Thyroid gland (tissue), 4 donors: Measurements from ENCODE around the gene IRF2. TPM values are rescaled to one million over a fixed set of nuclear protein-coding genes. Genes with fewer than 3 reads are reported as not detected.

Source experiments
- DNase-seq, 2 donors: peaks; one replicate each; pipeline ENCODE4 v3.0.0-alpha.2; 2019
- H3K27ac ChIP-seq, 3 donors: fragments of 200-600 bp; sonication (generic); 1 replicate in 2 of 3; 2 replicates in 1 of 3; pipeline ENCODE4 v1.5.1; 2016 to 2019; ENCODE audit warnings: mild to moderate bottlenecking in 1 of 3, moderate library complexity in 1 of 3
- H3K27me3 ChIP-seq: fragments of 200-600 bp; sonication (generic); one replicate; pipeline ENCODE4 v1.5.1; 2019
- H3K36me3 ChIP-seq, 2 donors: fragments of 200-600 bp; sonication (generic); one replicate each; pipeline ENCODE4 v1.5.1; 2016 to 2019
- H3K4me1 ChIP-seq, 2 donors: fragments of 200-600 bp; sonication (generic); one replicate each; pipeline ENCODE4 v1.5.1; 2017 to 2019
- H3K4me3 ChIP-seq, 3 donors: fragments of 200-600 bp; sonication (generic); replicated peaks in 1 of 3; 1 replicate in 2 of 3; 2 replicates in 1 of 3; pipeline ENCODE4 v1.5.1; 2016; ENCODE audit warnings: mild to moderate bottlenecking in 1 of 3
- H3K9me3 ChIP-seq: fragments of 200-600 bp; sonication (generic); one replicate; pipeline ENCODE4 v1.5.1; 2017
- POLR2A ChIP-seq, 2 donors: fragments of 450-650 bp; IDR thresholded peaks; one replicate each; pipeline ENCODE4 v1.6.1; 2017; ENCODE audit warnings: antibody characterized with exemption in 2 of 2, mild to moderate bottlenecking in 2 of 2, moderate library complexity in 1 of 2
- WGBS, 2 donors: methylation state at CpG; one replicate each; pipeline ENCODE4 v1.1.5; 2017; 5-methylcytosine and 5-hydroxymethylcytosine counted together
- intact Hi-C: fragments of 100-400 bp; cut with DNase I; formaldehyde crosslinking; loops from one replicate; pipeline ENCODE4 v1.15.1; 2023
- total RNA-seq, 4 donors: library from RNA; depleted of rRNA; stranded (reverse); fragments of >200 nt; gene quantifications; one replicate each; pipeline ENCODE4 v1.2.3, GENCODE V29; 2016
- TF ChIP-seq, protein P1 (sequence below), 6 experiments: fragments of 200-600 bp in 3 of 6; fragments of 450-650 bp in 3 of 6; sonication (generic) in 3 of 6; IDR thresholded peaks; one replicate each; pipeline ENCODE4 v1.5.1; 2016 to 2019; ENCODE audit warnings: antibody characterized with exemption in 6 of 6, mild to moderate bottlenecking in 2 of 6, inconsistent platforms in 1 of 6, moderate library complexity in 1 of 6

IRF2 gene
- total RNA-seq, 4 donors from 2014 or later: 24.7 to 39.8 (median 34.5) TPM

DNA sequence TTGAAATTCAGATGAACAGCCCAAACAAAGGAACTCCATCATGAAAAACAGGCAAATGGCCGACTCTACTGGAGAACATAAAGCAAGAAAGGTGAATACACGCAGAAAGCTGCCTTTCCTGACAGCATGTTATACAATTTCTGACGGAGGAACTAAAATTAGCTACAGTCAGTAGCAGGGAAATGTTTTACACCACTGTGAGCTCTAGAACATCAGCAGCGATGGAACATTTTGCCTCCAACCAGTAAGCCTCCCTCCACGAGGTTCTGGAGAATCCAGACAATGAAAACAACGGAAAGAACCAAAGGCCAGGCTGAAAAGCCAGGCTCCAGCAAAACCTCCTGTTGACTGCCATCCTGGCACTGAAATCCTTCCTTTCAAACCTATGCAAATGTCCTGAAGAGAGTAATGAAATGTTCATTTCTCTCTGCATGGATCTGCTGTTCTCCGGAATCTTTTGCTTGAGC lies 78.9 kb downstream of the IRF2 start:
- intact Hi-C loops: no loop called here
- WGBS, 2 donors: 89 to 94% methylated on average over 7 of the region's 7 CpGs
- TF ChIP-seq, protein P1, sequence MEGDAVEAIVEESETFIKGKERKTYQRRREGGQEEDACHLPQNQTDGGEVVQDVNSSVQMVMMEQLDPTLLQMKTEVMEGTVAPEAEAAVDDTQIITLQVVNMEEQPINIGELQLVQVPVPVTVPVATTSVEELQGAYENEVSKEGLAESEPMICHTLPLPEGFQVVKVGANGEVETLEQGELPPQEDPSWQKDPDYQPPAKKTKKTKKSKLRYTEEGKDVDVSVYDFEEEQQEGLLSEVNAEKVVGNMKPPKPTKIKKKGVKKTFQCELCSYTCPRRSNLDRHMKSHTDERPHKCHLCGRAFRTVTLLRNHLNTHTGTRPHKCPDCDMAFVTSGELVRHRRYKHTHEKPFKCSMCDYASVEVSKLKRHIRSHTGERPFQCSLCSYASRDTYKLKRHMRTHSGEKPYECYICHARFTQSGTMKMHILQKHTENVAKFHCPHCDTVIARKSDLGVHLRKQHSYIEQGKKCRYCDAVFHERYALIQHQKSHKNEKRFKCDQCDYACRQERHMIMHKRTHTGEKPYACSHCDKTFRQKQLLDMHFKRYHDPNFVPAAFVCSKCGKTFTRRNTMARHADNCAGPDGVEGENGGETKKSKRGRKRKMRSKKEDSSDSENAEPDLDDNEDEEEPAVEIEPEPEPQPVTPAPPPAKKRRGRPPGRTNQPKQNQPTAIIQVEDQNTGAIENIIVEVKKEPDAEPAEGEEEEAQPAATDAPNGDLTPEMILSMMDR (IDR thresholded peaks at IDR 0.05): no peak
- TF ChIP-seq POLR2A (IDR thresholded peaks at IDR 0.05): no peak
- DNase-seq: no peak
- no peaks in the 10 kb centered on the region for H3K27me3 ChIP-seq
- peaks cover 0 to 4% of the 10 kb centered on the region in 2 donors for H3K4me1 ChIP-seq
- no peaks in the 10 kb centered on the region for H3K9me3 ChIP-seq
- H3K4me3 ChIP-seq: no peak overlapping the region
- H3K36me3 ChIP-seq: peaks cover 23 to 27% of the 10 kb centered on the region in 2 donors
- no peak overlapping the region for H3K27ac ChIP-seq

DNA sequence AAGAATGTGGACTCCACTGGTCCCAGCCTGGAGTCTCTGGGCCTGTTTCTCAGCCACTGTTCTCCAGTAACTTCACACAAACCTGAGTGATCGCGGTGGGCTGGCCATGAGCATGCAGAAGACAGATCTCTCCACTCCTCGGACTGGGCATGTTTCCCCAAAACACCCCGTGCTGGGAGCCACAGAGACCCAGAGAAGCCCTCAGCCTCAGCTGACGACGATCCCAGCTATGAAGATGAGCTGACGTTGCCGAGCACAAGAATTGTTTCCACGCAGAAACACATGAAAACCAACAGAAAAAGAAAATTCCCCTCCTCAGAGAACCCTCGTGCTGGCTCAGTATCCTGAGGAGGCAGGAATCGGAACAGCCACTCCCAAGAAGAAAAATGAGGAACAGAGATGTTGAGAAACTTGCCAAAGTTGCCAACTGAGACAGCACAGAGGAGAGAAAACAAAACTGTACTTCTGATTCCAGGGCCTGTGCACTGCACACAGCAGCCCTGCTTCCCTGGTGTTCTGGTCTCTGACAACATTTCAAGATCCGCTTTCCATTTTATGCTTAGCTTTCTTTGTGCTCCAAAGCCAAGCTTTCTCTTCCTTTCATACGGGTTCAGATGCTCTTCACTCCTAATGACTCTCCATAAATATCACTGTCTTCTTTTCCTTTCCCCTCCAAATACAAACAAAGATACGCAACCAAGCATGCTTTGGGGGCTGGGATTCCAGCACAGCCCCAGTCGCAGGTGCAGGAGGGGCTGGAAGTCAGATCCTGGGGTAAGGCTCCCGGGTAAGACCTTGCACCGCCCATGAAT lies 81.4 kb downstream of the IRF2 start:
- no peak for DNase-seq
- Histone ChIP-seq H3K4me3 (no peak overlapping the region), H3K4me1 (no peaks in the 10 kb centered on the region), H3K36me3 (peaks cover 23 to 43% of the 10 kb centered on the region in 2 donors), H3K9me3 (no peaks in the 10 kb centered on the region), H3K27me3 (no peaks in the 10 kb centered on the region), H3K27ac (no peak overlapping the region)
- WGBS, 2 donors: 74 to 88% methylated on average over 17 of the region's 17 CpGs
- intact Hi-C loops: no loop called here
- TF ChIP-seq, protein P1 (IDR thresholded peaks at IDR 0.05): no peak
- no peak for TF ChIP-seq POLR2A (IDR thresholded peaks at IDR 0.05)

DNA sequence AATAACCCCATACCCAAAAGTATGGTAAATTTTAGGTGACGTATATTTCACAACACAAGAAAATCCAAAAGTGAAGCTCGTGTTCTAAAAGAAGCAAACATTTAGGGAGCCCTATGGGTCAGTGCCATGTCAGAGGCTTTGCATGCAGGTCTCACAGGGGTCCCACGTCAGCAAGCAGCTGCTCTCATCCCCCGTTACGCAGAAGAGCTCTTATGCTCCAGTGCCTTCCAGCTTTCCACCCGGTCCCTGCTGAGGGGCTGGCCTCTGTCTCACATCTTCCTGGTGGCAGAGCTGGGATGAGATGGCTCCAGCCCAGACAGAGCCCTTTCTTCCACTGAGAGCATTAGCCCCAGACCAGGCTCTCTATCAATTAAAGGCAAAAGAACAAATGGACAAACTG lies 82.0 kb downstream of the IRF2 start:
- intact Hi-C loops: no loop called here
- H3K36me3 ChIP-seq: peaks cover 20 to 41% of the 10 kb centered on the region in 2 donors

DNA sequence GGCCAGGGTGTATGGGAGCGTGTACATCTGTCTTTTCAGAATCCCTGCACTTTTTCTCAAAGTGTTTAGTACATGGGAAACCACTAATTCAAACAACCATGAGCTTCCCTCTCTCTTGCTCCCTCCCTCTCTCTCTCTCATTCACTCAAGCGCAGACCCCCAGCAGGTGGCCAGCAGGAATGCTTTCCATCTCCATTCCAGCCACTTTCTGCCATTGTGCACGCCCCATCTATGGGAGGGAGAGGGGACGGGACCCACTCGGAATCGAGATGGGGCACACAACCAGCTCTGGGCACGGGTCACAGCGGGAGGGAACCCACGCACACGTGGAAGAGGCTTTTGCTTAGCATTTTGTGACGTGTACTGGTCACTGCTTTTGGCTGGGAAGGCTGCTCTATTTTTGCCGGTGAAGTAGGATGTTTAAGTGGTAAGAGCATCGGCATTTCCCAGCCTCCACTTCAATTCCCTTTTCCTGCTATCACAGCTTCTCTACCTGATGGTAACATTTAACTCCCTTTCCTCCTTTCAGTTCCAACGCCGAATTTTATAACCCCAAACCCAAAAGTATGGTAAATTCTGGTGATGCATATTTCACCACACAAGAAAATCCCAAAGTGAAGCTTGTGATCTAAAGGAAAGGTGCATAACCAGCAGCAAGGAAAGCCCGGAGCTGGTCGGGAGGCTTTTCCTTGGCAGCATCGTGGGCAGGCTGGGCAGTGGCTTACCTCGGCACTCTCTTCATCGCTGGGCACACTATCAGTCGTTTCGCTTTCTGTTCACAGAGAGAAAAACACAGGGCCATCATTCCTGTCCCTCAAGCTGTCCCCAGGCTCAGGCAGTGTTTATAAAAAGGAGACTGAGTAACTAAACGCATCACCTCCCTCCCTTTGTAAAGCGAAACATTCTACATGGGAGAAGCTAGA lies 84.1 kb downstream of the IRF2 start:
- Histone ChIP-seq H3K9me3 (no peaks in the 10 kb centered on the region), H3K4me3 (no peak overlapping the region), H3K27ac (no peak overlapping the region), H3K4me1 (peaks cover 1 to 6% of the 10 kb centered on the region in 2 donors), H3K27me3 (no peaks in the 10 kb centered on the region), H3K36me3 (peaks cover 12 to 37% of the 10 kb centered on the region in 2 donors)
- WGBS, 2 donors: 80 to 88% methylated on average over 23 of the region's 24 CpGs
- intact Hi-C loops: no loop called here
- TF ChIP-seq, protein P1 (IDR thresholded peaks at IDR 0.05): no peak
- TF ChIP-seq POLR2A (IDR thresholded peaks at IDR 0.05): no peak
- no peak for DNase-seq

More for the DNA sequence above, 82.0 kb downstream of the IRF2 start:
- Histone ChIP-seq H3K4me1 (no peaks in the 10 kb centered on the region), H3K27me3 (no peaks in the 10 kb centered on the region), H3K27ac (no peak overlapping the region), H3K4me3 (no peak overlapping the region), H3K9me3 (no peaks in the 10 kb centered on the region)
- 87 to 89% methylated on average over 6 of the region's 6 CpGs for WGBS, 2 donors
- TF ChIP-seq, protein P1 (IDR thresholded peaks at IDR 0.05): no peak
- no peak for TF ChIP-seq POLR2A (IDR thresholded peaks at IDR 0.05)
- no peak for DNase-seq
